Gastrocnemius medialis (tissue), 4 donors: ENCODE data around the gene CDC5L.

Experiments
- CTCF ChIP-seq, 5 experiments: fragments of 450-650 bp in 3 of 5; fragments of 200-600 bp in 2 of 5; sonication (generic) in 2 of 5; IDR thresholded peaks in 4 of 5; conservative IDR thresholded peaks in 1 of 5; 1 replicate in 4 of 5; 2 replicates in 1 of 5; pipeline ENCODE4 v1.5.1; 2016 to 2019; ENCODE audit warnings: antibody characterized with exemption in 5 of 5, mild to moderate bottlenecking in 3 of 5, moderate library complexity in 3 of 5
- POLR2A ChIP-seq, 2 donors: fragments of 450-650 bp; IDR thresholded peaks; one replicate each; pipeline ENCODE4 v1.6.1; 2017; ENCODE audit warnings: antibody characterized with exemption in 2 of 2, mild to moderate bottlenecking in 2 of 2, moderate library complexity in 2 of 2

- TF ChIP-seq CTCF (IDR thresholded peaks at IDR 0.05 in 4 of 5, conservative IDR thresholded peaks at IDR 0.05 in 1 of 5) (no peak), POLR2A (IDR thresholded peaks at IDR 0.05) (no peak)
Measured at GRCh38 chr6:44363377-44363926, 24.1 kb upstream of the CDC5L start.
